Stimulated activated CD4-positive, alpha-beta T cell treated with anti-CD3 and anti-CD28 coated beads, TNF-alpha, amount 100 ng/mL, for 48 hours (primary cell): ENCODE measurements around the gene NAIF1.
A peak's percentile ranks its signal among the peaks of the same experiment; 100 is the strongest.
"Not testable (repeated sequence)": the region's sequence is repeated elsewhere in the genome, so short reads cannot be mapped to it uniquely, and the experiment has no call there.

Experiments
- DNase-seq, 3 donors: peaks; one replicate each; pipeline ENCODE4 v3.0.0-alpha.2; 2020; ENCODE audit warnings: low read depth in 3 of 3

The NAIF1 gene

DNA sequence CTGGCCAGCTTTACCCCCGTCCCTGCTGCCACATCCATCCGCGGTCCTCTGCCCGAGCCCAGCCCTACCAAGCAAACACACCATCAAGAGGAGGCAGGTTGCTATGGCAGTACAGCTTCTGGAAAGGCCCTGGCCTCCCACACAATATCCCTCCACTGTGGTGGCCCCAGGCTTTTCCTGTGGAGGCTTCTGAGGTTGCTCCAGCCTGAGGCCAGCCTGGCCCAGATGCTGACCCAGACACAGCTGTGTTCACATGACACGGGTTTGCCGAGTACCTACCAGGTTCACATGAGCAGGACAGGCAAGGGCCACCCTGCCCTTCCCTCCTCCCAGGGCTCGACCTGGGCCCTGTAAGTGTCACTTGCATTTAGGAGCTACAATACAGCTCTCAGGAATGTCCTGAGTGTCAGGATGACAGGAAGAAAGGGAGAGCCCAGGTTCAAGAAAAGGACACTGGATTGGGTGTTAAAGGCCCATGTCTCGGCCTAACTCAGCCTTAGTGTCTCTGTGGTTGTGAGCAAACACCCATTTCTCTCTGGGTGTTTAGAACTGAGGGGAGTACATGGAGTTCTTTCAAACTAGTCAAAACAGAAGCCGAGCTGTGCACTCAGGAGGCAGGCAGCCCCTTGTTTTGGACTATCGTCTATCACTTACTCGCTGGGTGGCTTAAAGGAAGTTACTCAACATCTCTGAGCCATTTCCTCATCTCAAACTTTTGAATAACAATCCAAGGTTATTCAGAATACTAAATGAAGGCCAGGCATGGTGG, 40.2 kb downstream of the NAIF1 start:
- DNase-seq = no peak

- peak; percentile 41 to 66 (median 53) for DNase-seq
Observed at GRCh38 chr9:128026255-128026772, 40.8 kb downstream of the NAIF1 start.

GRCh38 chr9:128025736-128026135, 41.4 kb downstream of the NAIF1 start:
- DNase-seq = no peak

GRCh38 chr9:128024761-128025308, 42.3 kb downstream of the NAIF1 start:
- no peak for DNase-seq

DNA sequence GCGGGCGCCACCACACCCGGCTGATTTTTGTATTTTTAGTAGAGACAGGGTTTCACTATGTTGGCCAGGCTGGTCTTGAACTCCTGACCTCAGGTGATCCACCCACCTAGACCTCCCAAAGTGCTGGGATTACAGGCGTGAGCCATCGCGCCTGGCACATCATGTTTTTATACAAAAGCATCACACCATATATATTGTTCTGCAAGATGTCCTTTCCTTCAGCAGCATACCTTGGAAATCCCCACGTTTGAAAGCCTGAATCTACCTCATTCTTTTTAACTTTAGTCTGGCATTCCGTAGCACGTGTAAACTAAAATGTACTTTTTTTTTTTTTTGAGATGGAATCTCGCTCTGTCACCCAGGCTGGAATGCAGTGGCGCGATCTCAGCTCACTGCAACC, 43.4 kb downstream of the NAIF1 start:
- not testable (repeated sequence) for DNase-seq

DNA sequence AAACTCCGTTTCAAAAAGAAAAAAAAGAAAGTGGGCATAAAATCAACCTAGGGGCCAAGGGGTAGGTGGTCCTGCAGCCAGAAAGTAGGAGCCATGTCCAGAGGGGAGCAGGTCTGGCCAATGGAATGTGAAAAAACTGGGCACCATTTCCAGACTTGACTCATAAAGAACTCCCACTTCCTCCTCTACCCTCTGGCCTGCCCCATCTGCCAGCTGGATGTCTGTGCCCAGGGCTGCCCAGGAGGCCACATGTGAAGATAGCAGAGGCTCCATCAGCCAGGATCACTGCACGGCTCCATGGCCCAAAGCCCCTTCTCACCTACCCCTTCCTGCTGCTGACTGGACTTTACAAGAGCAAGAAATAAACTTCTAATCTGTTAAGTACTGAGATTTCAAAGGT, 44.2 kb downstream of the NAIF1 start:
- no peak for DNase-seq

GRCh38 chr9:128021098-128021497, 46.0 kb downstream of the NAIF1 start:
- no peak for DNase-seq

DNA sequence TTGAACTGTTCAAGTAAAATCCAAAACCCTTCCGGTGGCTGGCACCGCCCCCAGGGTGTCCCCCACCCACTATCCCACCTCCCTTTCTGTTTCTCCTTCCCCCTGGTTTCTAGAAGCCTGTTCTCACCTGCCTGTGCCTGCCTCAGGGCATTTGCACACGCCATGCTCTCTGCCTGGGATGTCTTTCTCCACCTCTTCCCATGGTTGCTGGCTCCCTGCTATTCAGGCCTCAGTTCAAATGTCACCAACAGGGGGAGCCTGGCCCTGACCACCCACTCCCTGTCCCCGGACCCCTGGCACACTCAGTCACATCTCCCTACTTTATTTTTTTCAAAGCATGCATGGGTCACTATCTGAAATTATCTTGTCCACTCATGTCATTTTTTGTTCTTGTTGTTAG, 46.4 kb downstream of the NAIF1 start:
- no peak for DNase-seq

DNA sequence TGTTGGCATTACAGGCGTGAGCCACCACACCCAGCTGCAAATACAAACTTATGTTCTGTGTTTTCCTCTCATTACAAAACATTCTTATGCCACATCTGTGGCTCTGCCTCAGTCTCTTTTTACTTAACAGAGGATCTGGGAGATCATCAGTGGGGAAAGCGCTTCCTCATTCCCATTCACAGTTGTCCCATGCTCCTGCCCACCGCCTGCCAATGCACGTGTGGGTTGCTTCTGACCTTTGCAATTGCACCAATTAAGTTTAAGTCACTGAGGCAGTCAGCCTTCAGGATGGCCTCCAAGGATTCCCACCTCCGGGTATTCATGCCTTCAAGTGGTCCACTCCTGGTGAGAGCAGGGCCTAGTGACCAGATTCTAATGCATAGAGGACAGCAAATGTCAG, 51.4 kb downstream of the NAIF1 start:
- no peak for DNase-seq
